HEK293 (cell line): Measurements from ENCODE around the gene KRTAP2-2.
"Not testable (repeated sequence)": the region's sequence is repeated elsewhere in the genome, so short reads cannot be mapped to it uniquely, and the experiment has no call there.

Experiments
- CTCF ChIA-PET: fragments of 350-600 bp; formaldehyde crosslinking; extraction: SDS; loops from one replicate; lab custom pipeline; 2021; ENCODE audit warnings: antibody characterized with exemption; lab: Yijun Ruan, JAX
- POLR2A ChIA-PET: fragments of 300-600 bp; formaldehyde crosslinking; extraction: SDS; loops from one replicate; lab custom pipeline; 2020; ENCODE audit warnings: antibody characterized with exemption, inconsistent platforms; lab: Yijun Ruan, JAX
- H3K27ac ChIP-seq: fragments of 200-500 bp; sonication (Bioruptor generic); 2 replicates; pipeline ENCODE4 v1.5.1; 2014; ENCODE audit warnings: low read depth, low read length, control low read depth, inconsistent platforms; ENCODE audit errors: extremely low read depth
- H3K36me3 ChIP-seq, 2 experiments: fragments of 200-500 bp in 1 of 2; sonication (Bioruptor generic) in 1 of 2; 1 replicate in 1 of 2; 2 replicates in 1 of 2; pipeline ENCODE4 v1.5.1; 2014 to 2017; ENCODE audit warnings: inconsistent platforms in 2 of 2, low read length in 2 of 2; ENCODE audit not compliant: control insufficient read depth in 2 of 2, insufficient read depth in 1 of 2
- H3K4me1 ChIP-seq: fragments of 200-500 bp; sonication (Bioruptor generic); 2 replicates; pipeline ENCODE4 v1.5.1; 2014; ENCODE audit warnings: mild to moderate bottlenecking, low read length, inconsistent platforms; ENCODE audit not compliant: control insufficient read depth, insufficient read depth
- H3K4me3 ChIP-seq: 2 replicates; pipeline ENCODE4 v1.5.1; 2011; ENCODE audit warnings: low read depth, mild to moderate bottlenecking, control low read depth, low read length, moderate library complexity
- H3K9me3 ChIP-seq: fragments of 200-500 bp; sonication (Bioruptor generic); 2 replicates; pipeline ENCODE4 v1.5.1; 2014; ENCODE audit warnings: low read depth, low read length, inconsistent platforms; ENCODE audit not compliant: control insufficient read depth, insufficient read depth
- BCL11A ChIP-seq: fragments of 450-650 bp; formaldehyde crosslinking; IDR thresholded peaks from 2 replicates; pipeline ENCODE4 v1.5.1; 2016; ENCODE audit warnings: low read depth, missing biosample characterization, missing genetic modification characterization
- GLI2 ChIP-seq: fragments of 450-650 bp; formaldehyde crosslinking; IDR thresholded peaks from 2 replicates; pipeline ENCODE4; 2017; ENCODE audit warnings: missing biosample characterization, missing genetic modification characterization, low read depth, borderline replicate concordance
- HOXA7 ChIP-seq: sonication (generic); formaldehyde crosslinking; IDR thresholded peaks from 2 replicates; pipeline ENCODE4 v1.8.1; 2022; ENCODE audit warnings: missing genetic modification reagents, borderline replicate concordance
- KLF1 ChIP-seq: fragments of 450-650 bp; formaldehyde crosslinking; IDR thresholded peaks from 2 replicates; pipeline ENCODE4 v1.5.1; 2016; ENCODE audit warnings: missing biosample characterization, missing genetic modification characterization
- KLF9 ChIP-seq: fragments of 450-650 bp; formaldehyde crosslinking; IDR thresholded peaks from 2 replicates; pipeline ENCODE4 v1.5.1; 2016; ENCODE audit warnings: missing biosample characterization, missing genetic modification characterization, low read depth
- OSR2 ChIP-seq: fragments of 450-650 bp; formaldehyde crosslinking; IDR thresholded peaks from 2 replicates; pipeline ENCODE4 v1.5.1; 2016; ENCODE audit warnings: missing biosample characterization, missing genetic modification characterization
- SCRT1 ChIP-seq: fragments of 450-650 bp; formaldehyde crosslinking; IDR thresholded peaks from 2 replicates; pipeline ENCODE4 v1.5.1; 2016; ENCODE audit warnings: missing biosample characterization, missing genetic modification characterization, borderline replicate concordance
- ZFP69B ChIP-seq: fragments of 450-650 bp; formaldehyde crosslinking; IDR thresholded peaks from 2 replicates; pipeline ENCODE4 v1.5.1; 2016; ENCODE audit warnings: missing biosample characterization, missing genetic modification characterization
- ZIC2 ChIP-seq: fragments of 450-650 bp; formaldehyde crosslinking; IDR thresholded peaks from 2 replicates; pipeline ENCODE4 v1.5.1; 2016; ENCODE audit warnings: missing biosample characterization, missing genetic modification characterization
- ZNF202 ChIP-seq: fragments of 450-650 bp; formaldehyde crosslinking; IDR thresholded peaks from 2 replicates; pipeline ENCODE4 v1.5.1; 2016; ENCODE audit warnings: missing biosample characterization, missing genetic modification characterization, borderline replicate concordance
- ZNF658 ChIP-seq: fragments of 450-650 bp; formaldehyde crosslinking; IDR thresholded peaks from 2 replicates; pipeline ENCODE4; 2016; ENCODE audit warnings: missing biosample characterization, missing genetic modification characterization
- ZSCAN30 ChIP-seq: fragments of 450-650 bp; IDR thresholded peaks from 2 replicates; pipeline ENCODE4 v1.5.1; 2018; ENCODE audit warnings: missing biosample characterization, mild to moderate bottlenecking, missing genetic modification characterization, moderate library complexity
- TF ChIP-seq, protein P1 (sequence below): fragments of 450-650 bp; formaldehyde crosslinking; IDR thresholded peaks from 2 replicates; pipeline ENCODE4 v1.5.1; 2017; ENCODE audit warnings: missing biosample characterization, missing genetic modification characterization
- TF ChIP-seq, protein P2 (sequence below): fragments of 450-650 bp; formaldehyde crosslinking; IDR thresholded peaks from 2 replicates; pipeline ENCODE4 v1.5.1; 2017; ENCODE audit warnings: missing biosample characterization, missing genetic modification characterization
- TF ChIP-seq, protein P3 (sequence below): fragments of 450-650 bp; formaldehyde crosslinking; IDR thresholded peaks from 2 replicates; pipeline ENCODE4 v1.5.1; 2016; ENCODE audit warnings: missing biosample characterization, missing genetic modification characterization
- TF ChIP-seq, protein P4 (sequence below): fragments of 450-650 bp; formaldehyde crosslinking; IDR thresholded peaks from 2 replicates; pipeline ENCODE4 v1.5.1; 2016; ENCODE audit warnings: missing biosample characterization, missing genetic modification characterization
- TF ChIP-seq, protein P5 (sequence below): fragments of 450-650 bp; formaldehyde crosslinking; IDR thresholded peaks from 2 replicates; pipeline ENCODE4 v1.5.1; 2016; ENCODE audit warnings: missing biosample characterization, missing genetic modification characterization, borderline replicate concordance

The KRTAP2-2 gene

DNA sequence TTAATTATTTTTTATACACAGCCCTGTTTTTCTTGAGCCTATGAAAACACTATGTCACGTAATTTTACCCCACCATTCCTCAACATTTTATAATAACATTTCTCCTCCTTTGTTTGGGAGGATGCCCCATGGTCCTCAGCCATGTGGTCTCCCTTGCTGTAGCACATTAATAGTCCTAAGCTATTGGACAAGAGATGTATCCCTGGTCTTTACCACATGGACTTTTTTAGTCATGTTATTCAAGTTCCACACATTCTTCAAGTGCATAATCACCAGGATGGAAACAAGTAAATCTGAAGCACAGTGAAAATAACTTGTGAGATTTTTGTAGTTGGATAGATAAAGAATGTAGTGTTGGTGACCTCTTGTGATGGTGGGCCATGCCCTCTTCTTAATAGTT, 6.9 kb upstream of the KRTAP2-2 start:
- POLR2A ChIA-PET: no interaction called here
- CTCF ChIA-PET: no interaction called here
- Histone ChIP-seq H3K36me3 (no peaks in the 10 kb centered on the region), H3K27ac (no peak overlapping the region), H3K4me1 (no peaks in the 10 kb centered on the region), H3K9me3 (no peaks in the 10 kb centered on the region), H3K4me3 (no peak overlapping the region)
- TF ChIP-seq KLF9 (tag by site-specific recombination): no peak
- TF ChIP-seq, protein P1, sequence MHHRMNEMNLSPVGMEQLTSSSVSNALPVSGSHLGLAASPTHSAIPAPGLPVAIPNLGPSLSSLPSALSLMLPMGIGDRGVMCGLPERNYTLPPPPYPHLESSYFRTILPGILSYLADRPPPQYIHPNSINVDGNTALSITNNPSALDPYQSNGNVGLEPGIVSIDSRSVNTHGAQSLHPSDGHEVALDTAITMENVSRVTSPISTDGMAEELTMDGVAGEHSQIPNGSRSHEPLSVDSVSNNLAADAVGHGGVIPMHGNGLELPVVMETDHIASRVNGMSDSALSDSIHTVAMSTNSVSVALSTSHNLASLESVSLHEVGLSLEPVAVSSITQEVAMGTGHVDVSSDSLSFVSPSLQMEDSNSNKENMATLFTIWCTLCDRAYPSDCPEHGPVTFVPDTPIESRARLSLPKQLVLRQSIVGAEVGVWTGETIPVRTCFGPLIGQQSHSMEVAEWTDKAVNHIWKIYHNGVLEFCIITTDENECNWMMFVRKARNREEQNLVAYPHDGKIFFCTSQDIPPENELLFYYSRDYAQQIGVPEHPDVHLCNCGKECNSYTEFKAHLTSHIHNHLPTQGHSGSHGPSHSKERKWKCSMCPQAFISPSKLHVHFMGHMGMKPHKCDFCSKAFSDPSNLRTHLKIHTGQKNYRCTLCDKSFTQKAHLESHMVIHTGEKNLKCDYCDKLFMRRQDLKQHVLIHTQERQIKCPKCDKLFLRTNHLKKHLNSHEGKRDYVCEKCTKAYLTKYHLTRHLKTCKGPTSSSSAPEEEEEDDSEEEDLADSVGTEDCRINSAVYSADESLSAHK: no peak
- TF ChIP-seq ZNF202 (tag by site-specific recombination): no peak
- no peak for TF ChIP-seq SCRT1 (tag by site-specific recombination)
- TF ChIP-seq OSR2 (tag by site-specific recombination): no peak
- no peak for TF ChIP-seq ZFP69B
- TF ChIP-seq, protein P2, sequence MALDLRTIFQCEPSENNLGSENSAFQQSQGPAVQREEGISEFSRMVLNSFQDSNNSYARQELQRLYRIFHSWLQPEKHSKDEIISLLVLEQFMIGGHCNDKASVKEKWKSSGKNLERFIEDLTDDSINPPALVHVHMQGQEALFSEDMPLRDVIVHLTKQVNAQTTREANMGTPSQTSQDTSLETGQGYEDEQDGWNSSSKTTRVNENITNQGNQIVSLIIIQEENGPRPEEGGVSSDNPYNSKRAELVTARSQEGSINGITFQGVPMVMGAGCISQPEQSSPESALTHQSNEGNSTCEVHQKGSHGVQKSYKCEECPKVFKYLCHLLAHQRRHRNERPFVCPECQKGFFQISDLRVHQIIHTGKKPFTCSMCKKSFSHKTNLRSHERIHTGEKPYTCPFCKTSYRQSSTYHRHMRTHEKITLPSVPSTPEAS (tag by site-specific recombination): no peak

DNA sequence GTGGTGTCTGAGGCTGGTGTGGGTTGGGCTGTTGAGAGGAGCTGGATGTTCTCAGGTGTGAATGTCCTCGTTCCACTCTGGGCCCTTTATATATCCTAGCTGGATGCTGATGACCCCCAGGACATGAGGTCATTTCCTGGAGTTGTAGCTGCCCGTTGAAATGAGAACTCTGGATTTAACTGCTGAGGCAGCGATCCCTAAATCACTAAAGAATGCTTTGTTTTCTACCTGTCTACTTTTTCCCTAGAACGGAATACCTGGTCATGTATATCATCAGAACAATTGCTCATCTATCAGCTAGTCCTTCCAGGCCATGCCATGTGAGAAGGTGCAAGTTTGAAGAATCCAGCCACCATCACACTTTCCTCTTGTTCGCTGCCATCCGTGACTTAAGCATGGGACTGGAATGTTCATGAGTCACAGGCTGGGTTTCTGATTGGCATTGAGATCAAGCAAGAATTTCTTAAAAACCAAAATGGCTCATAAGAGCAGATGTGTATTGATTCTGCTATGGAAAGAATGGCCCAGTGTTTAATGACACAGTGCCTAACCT, 5.1 kb upstream of the KRTAP2-2 start, which contains the start of gene KRTAP2-3:
Gene KRTAP2-3, minus strand, starts transcription at position 63 of the 553 bp plus-strand sequence. CDS start 64 bp downstream, outside the sequence.
- ChIA-PET CTCF (interaction anchor here (1.3 kb wide), 1 partner anchor 13 kb away, joined by 4 read pairs; no protein-coding TSS in a partner anchor), POLR2A (no interaction called here)
- H3K4me1 ChIP-seq: no peaks in the 10 kb centered on the region
- no peak within 1 kb of the TSS for H3K27ac ChIP-seq
- no peaks in the 10 kb centered on the region for H3K9me3 ChIP-seq
- no peak for TF ChIP-seq ZSCAN30 (tag by site-specific recombination)
- TF ChIP-seq KLF1 (tag by site-specific recombination): no peak
- TF ChIP-seq, all 188 proteins: peak for 0
- Histone ChIP-seq H3K4me3 (no peak within 1 kb of the TSS), H3K36me3 (no peaks in the 10 kb centered on the region)

DNA sequence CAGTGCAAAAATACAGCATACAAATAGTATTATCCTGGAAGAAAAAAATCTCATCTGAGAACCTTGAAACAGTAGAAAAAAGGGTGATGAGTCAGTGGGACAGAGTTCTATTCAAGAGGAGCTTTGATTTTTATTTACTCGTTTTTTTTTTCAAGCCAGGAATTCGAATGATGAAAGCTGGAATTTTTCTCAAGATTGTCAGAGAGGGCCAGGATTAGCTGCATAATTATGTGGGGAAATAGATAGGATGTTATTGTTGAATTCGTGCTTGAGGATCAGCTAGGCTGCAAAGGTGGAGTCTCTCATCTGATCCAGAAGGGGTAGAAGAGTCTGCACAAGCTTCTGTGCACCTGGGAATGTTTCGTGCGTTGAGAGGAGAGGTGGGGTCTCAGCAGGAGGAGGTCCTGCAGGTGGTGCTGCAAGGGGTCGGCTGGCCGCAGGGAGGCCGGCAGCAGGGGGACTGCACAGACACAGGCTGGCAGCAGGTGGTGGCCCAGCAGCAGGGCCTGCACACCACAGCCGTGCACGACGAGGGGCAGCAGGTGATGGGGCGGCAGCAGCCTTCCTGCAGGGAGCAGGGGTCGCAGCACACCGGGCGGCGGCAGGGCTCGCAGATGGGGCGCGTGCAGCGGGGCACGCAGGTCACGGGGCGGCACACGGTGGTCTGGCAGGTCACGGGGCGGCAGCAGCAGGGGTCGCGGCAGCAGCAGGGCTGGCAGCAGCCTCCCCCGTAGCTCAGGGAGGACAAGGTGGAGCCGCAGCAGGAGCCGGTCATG, 4.4 kb upstream of the KRTAP2-2 start:
- H3K9me3 ChIP-seq, H3K27ac ChIP-seq, POLR2A ChIA-PET, H3K4me3 ChIP-seq, H3K36me3 ChIP-seq, H3K4me1 ChIP-seq: not testable (repeated sequence)
- TF ChIP-seq ZIC2 (tag by site-specific recombination): peak; percentile 27; the same call in 1 of the 2 replicates
- CTCF ChIA-PET: interaction anchor here (0.6 to 1.3 kb wide), 5 partner anchors 13 to 1008 kb away, joined by 4 to 6 read pairs (median 4); no protein-coding TSS in a partner anchor

DNA sequence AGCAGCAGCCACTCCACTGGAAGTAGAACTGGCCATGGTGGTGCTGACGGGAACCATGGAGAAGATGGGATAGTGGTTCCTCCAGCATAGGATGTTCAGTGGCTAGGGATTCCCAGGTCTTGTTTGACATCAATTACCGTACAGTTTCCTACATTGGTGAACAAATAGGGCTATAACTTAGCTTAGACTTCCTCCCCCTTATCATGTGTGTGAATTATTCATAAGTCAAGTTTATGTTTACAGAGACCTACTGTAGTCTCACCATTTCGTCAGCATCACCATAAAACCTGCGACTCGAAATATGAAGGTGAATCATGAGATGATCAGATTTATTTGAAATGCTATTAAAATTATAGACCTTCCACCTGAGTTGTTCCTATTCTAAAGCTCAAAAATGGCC, 3.7 kb upstream of the KRTAP2-2 start:
- Histone ChIP-seq H3K9me3 (no peaks in the 10 kb centered on the region), H3K4me3 (no peak overlapping the region), H3K36me3 (no peaks in the 10 kb centered on the region), H3K4me1 (no peaks in the 10 kb centered on the region), H3K27ac (no peak overlapping the region)
- TF ChIP-seq HOXA7 (CRISPR knock-in tag) (no peak), BCL11A (tag by site-specific recombination) (no peak), ZNF658 (no peak), GLI2 (tag by site-specific recombination) (no peak)
- TF ChIP-seq, protein P3, sequence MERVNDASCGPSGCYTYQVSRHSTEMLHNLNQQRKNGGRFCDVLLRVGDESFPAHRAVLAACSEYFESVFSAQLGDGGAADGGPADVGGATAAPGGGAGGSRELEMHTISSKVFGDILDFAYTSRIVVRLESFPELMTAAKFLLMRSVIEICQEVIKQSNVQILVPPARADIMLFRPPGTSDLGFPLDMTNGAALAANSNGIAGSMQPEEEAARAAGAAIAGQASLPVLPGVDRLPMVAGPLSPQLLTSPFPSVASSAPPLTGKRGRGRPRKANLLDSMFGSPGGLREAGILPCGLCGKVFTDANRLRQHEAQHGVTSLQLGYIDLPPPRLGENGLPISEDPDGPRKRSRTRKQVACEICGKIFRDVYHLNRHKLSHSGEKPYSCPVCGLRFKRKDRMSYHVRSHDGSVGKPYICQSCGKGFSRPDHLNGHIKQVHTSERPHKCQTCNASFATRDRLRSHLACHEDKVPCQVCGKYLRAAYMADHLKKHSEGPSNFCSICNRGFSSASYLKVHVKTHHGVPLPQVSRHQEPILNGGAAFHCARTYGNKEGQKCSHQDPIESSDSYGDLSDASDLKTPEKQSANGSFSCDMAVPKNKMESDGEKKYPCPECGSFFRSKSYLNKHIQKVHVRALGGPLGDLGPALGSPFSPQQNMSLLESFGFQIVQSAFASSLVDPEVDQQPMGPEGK (tag by site-specific recombination): no peak
- TF ChIP-seq, protein P4, sequence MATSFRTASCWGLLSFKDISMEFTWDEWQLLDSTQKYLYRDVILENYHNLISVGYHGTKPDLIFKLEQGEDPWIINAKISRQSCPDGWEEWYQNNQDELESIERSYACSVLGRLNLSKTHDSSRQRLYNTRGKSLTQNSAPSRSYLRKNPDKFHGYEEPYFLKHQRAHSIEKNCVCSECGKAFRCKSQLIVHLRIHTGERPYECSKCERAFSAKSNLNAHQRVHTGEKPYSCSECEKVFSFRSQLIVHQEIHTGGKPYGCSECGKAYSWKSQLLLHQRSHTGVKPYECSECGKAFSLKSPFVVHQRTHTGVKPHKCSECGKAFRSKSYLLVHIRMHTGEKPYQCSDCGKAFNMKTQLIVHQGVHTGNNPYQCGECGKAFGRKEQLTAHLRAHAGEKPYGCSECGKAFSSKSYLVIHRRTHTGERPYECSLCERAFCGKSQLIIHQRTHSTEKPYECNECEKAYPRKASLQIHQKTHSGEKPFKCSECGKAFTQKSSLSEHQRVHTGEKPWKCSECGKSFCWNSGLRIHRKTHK (tag by site-specific recombination): no peak
- TF ChIP-seq, protein P5, sequence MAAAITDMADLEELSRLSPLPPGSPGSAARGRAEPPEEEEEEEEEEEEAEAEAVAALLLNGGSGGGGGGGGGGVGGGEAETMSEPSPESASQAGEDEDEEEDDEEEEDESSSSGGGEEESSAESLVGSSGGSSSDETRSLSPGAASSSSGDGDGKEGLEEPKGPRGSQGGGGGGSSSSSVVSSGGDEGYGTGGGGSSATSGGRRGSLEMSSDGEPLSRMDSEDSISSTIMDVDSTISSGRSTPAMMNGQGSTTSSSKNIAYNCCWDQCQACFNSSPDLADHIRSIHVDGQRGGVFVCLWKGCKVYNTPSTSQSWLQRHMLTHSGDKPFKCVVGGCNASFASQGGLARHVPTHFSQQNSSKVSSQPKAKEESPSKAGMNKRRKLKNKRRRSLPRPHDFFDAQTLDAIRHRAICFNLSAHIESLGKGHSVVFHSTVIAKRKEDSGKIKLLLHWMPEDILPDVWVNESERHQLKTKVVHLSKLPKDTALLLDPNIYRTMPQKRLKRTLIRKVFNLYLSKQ (tag by site-specific recombination): no peak
- ChIA-PET CTCF (interaction anchor here (0.6 to 0.7 kb wide), 4 partner anchors 17 to 1009 kb away, joined by 4 to 6 read pairs (median 4); no protein-coding TSS in a partner anchor), POLR2A (no interaction called here)
